Right cardiac atrium (tissue), 5 donors: ENCODE data around the gene VPS41. TPM values are rescaled to one million over a fixed set of nuclear protein-coding genes. Genes with fewer than 3 reads are reported as not detected.

Source experiments
- ATAC-seq, 2 donors: fragments of 200-7000 bp; cut with Tn5 transposase; one replicate each; pipeline versions ENCODE4 v1.8.0 to v1.9.1; 2020; ENCODE audit warnings: moderate library complexity in 2 of 2, mild to moderate bottlenecking in 1 of 2
- DNase-seq, 3 donors: peaks; one replicate each; pipeline ENCODE4 v3.0.0-alpha.2; 2020
- H3K27ac ChIP-seq: one replicate; pipeline ENCODE4 v1.5.1; 2013; ENCODE audit warnings: mild to moderate bottlenecking, low read length, control low read depth, moderate library complexity
- H3K27me3 ChIP-seq: one replicate; pipeline ENCODE4 v1.6.1; 2013; ENCODE audit not compliant: control insufficient read depth, insufficient read depth
- H3K4me1 ChIP-seq: one replicate; pipeline ENCODE4 v1.6.1; 2013; ENCODE audit warnings: low read length; ENCODE audit not compliant: control insufficient read depth, insufficient read depth
- H3K4me3 ChIP-seq: one replicate; pipeline ENCODE4 v1.5.1; 2013; ENCODE audit warnings: low read length, control low read depth
- H3K9me3 ChIP-seq: one replicate; pipeline ENCODE4 v1.6.1; 2013; ENCODE audit warnings: low read length; ENCODE audit not compliant: control insufficient read depth
- WGBS: extraction: QIAGEN DNeasy Blood & Tissue Kit; methylation state at CpG from one replicate; pipeline ENCODE4 v1.1.7; 2013; 5-methylcytosine and 5-hydroxymethylcytosine counted together
- intact Hi-C, 4 donors: fragments of 100-400 bp; cut with DNase I; formaldehyde crosslinking; loops; one replicate each; pipeline versions ENCODE4 v1.11.0 to v1.14.0; 2022 to 2023
- polyA plus RNA-seq: library from polyadenylated mRNA; stranded (reverse); fragments of 200-250 nt; gene quantifications from one replicate; pipeline ENCODE4 v1.2.3, GENCODE V29; 2013
- total RNA-seq, 4 donors: library from RNA; stranded (reverse); fragmentation: NEBNext Ultra II Directional; extraction: Animal tissue kit (Norgen Biotek cat#: 25700); gene quantifications; one replicate each; pipeline ENCODE4 v1.2.1, GENCODE V29; 2021
- donor health status: healthy with polysubstance abuse.
- donor health status: DM: no; HTN: yes; CAD: no.
- donor health status: DM: no; HTN: no; CAD: no.
- donor health status: DM: no; HTN: yes; CAD: no; lungs with severe emphysema.
- donor health status: DM: yes; HTN: yes; CAD: no.

VPS41 gene
- total and polyA plus RNA-seq, 5 donors = 11.5 to 54.7 (median 45.5) TPM

GRCh38 chr7:38936641-38937040 is 27.6 kb upstream of the VPS41 start:
- Histone ChIP-seq H3K4me3 (no peak overlapping the region), H3K27ac (no peak overlapping the region)
- intact Hi-C loops = loop anchor here (5.0 to 10.0 kb wide), 4 partner anchors 142 to 581 kb away; no protein-coding TSS in a partner anchor

GRCh38 chr7:38934536-38934935 is 25.5 kb upstream of the VPS41 start:
- DNase-seq (no peak), ATAC-seq (no peak)

More at GRCh38 chr7:38936641-38937040, 27.6 kb upstream of the VPS41 start:
- no peak for ATAC-seq
- Histone ChIP-seq H3K4me1 (no peaks in the 10 kb centered on the region), H3K27me3 (no peaks in the 10 kb centered on the region), H3K9me3 (no peaks in the 10 kb centered on the region)
- DNase-seq = no peak
- WGBS = 70% methylated on average over 1 of the region's 1 CpG

GRCh38 chr7:38934051-38934450 is 25.1 kb upstream of the VPS41 start:
- Histone ChIP-seq H3K4me3 (no peak overlapping the region), H3K27me3 (no peaks in the 10 kb centered on the region), H3K27ac (no peak overlapping the region), H3K4me1 (no peaks in the 10 kb centered on the region), H3K9me3 (no peaks in the 10 kb centered on the region)
- ATAC-seq = no peak
- DNase-seq = no peak
- intact Hi-C loops = loop anchor here (5.0 to 10.0 kb wide), 6 partner anchors 139 to 583 kb away; no protein-coding TSS in a partner anchor
- WGBS = 78% methylated on average over 3 of the region's 3 CpGs

More at GRCh38 chr7:38934536-38934935, 25.5 kb upstream of the VPS41 start:
- no peaks in the 10 kb centered on the region for H3K4me1 ChIP-seq
- H3K27me3 ChIP-seq = no peaks in the 10 kb centered on the region
- WGBS = 91% methylated on average over 10 of the region's 10 CpGs
- no peaks in the 10 kb centered on the region for H3K9me3 ChIP-seq
- no peak overlapping the region for H3K27ac ChIP-seq
- intact Hi-C loops = loop anchor here (5.0 to 10.0 kb wide), 6 partner anchors 140 to 583 kb away; no protein-coding TSS in a partner anchor
- no peak overlapping the region for H3K4me3 ChIP-seq

GRCh38 chr7:38932509-38933168 is 23.6 kb upstream of the VPS41 start:
- H3K9me3 ChIP-seq = no peaks in the 10 kb centered on the region
- H3K4me3 ChIP-seq = no peak overlapping the region
- WGBS = 29% methylated on average over 6 of the region's 6 CpGs
- intact Hi-C loops = loop anchor here (5.0 to 10.0 kb wide), 6 partner anchors 138 to 585 kb away; no protein-coding TSS in a partner anchor
- no peak overlapping the region for H3K27ac ChIP-seq
- ATAC-seq (no peak), DNase-seq (peak; percentile 57 to 86 (median 79))
- no peaks in the 10 kb centered on the region for H3K4me1 ChIP-seq
- no peaks in the 10 kb centered on the region for H3K27me3 ChIP-seq

- 67% methylated on average over 7 of the region's 7 CpGs for WGBS
- intact Hi-C loops = loop anchor here (5.0 to 10.0 kb wide), 6 partner anchors 135 to 588 kb away; no protein-coding TSS in a partner anchor
- no peak for ATAC-seq
- no peak overlapping the region for H3K4me3 ChIP-seq
- H3K27me3 ChIP-seq = no peaks in the 10 kb centered on the region
- no peak for DNase-seq
- no peaks in the 10 kb centered on the region for H3K4me1 ChIP-seq
- no peak overlapping the region for H3K27ac ChIP-seq
- H3K9me3 ChIP-seq = no peaks in the 10 kb centered on the region
These were observed 20.6 kb upstream of the VPS41 start for GRCh38 chr7:38929460-38930171.

GRCh38 chr7:38928506-38928905 is 19.5 kb upstream of the VPS41 start:
- no peak for DNase-seq
- no peaks in the 10 kb centered on the region for H3K9me3 ChIP-seq
- ATAC-seq = no peak
- intact Hi-C loops = loop anchor here in 1 of 4 donors (10.0 kb wide), 1 partner anchor 134 kb away; no protein-coding TSS in a partner anchor
- H3K4me1 ChIP-seq = no peaks in the 10 kb centered on the region
- no peaks in the 10 kb centered on the region for H3K27me3 ChIP-seq
- WGBS = 92% methylated on average over 3 of the region's 3 CpGs
- H3K4me3 ChIP-seq = no peak overlapping the region
- H3K27ac ChIP-seq = no peak overlapping the region

GRCh38 chr7:38927751-38928150 is 18.8 kb upstream of the VPS41 start:
- 60% methylated on average over 5 of the region's 5 CpGs for WGBS
- DNase-seq = no peak
- H3K27me3 ChIP-seq = no peaks in the 10 kb centered on the region
- no peak overlapping the region for H3K4me3 ChIP-seq
- H3K27ac ChIP-seq = no peak overlapping the region
- ATAC-seq = no peak
- H3K4me1 ChIP-seq = no peaks in the 10 kb centered on the region
- no peaks in the 10 kb centered on the region for H3K9me3 ChIP-seq
- intact Hi-C loops = loop anchor here in 1 of 4 donors (10.0 kb wide), 1 partner anchor 133 kb away; no protein-coding TSS in a partner anchor

GRCh38 chr7:38920731-38921130 is 11.7 kb upstream of the VPS41 start:
- intact Hi-C loops = loop anchor here in 1 of 4 donors (10.0 kb wide), 1 partner anchor 126 kb away; no protein-coding TSS in a partner anchor
- H3K9me3 ChIP-seq = no peaks in the 10 kb centered on the region
- H3K4me3 ChIP-seq = no peak overlapping the region
- DNase-seq (no peak), ATAC-seq (no peak)
- no peaks in the 10 kb centered on the region for H3K27me3 ChIP-seq
- no peak overlapping the region for H3K27ac ChIP-seq
- WGBS = 64% methylated on average over 3 of the region's 3 CpGs
- no peaks in the 10 kb centered on the region for H3K4me1 ChIP-seq

- intact Hi-C loops = no loop called here
- Histone ChIP-seq H3K27ac (no peak overlapping the region), H3K27me3 (no peaks in the 10 kb centered on the region), H3K9me3 (no peaks in the 10 kb centered on the region), H3K4me3 (no peak overlapping the region), H3K4me1 (no peaks in the 10 kb centered on the region)
- ATAC-seq = no peak
- WGBS = 63% methylated on average over 1 of the region's 1 CpG
- no peak for DNase-seq
These were observed 7.4 kb upstream of the VPS41 start for GRCh38 chr7:38916396-38916795.

- DNase-seq (no peak), ATAC-seq (no peak)
- H3K4me3 ChIP-seq = no peak overlapping the region
- no peaks in the 10 kb centered on the region for H3K27me3 ChIP-seq
- H3K4me1 ChIP-seq = no peaks in the 10 kb centered on the region
- no peak overlapping the region for H3K27ac ChIP-seq
- intact Hi-C loops = no loop called here
- H3K9me3 ChIP-seq = no peaks in the 10 kb centered on the region
These were observed 879 bp upstream of the VPS41 start for GRCh38 chr7:38909870-38910269.

GRCh38 chr7:38907766-38908165 is 1.2 kb downstream of the VPS41 start:
- Histone ChIP-seq H3K9me3 (no peaks in the 10 kb centered on the region), H3K4me1 (no peaks in the 10 kb centered on the region), H3K27me3 (no peaks in the 10 kb centered on the region), H3K4me3 (no peak overlapping the region), H3K27ac (no peak overlapping the region)
- DNase-seq = no peak
- ATAC-seq = no peak
- WGBS = 17% methylated on average over 1 of the region's 1 CpG
- intact Hi-C loops = no loop called here
